GM21390 (cell line): ENCODE data around the gene TTC7B.

Experiments used
- ATAC-seq: cut with Tn5 transposase; IDR thresholded peaks from one replicate; pipeline ENCODE4 v1.9.1; 2021; ENCODE audit not compliant: unreplicated experiment

TTC7B gene

DNA sequence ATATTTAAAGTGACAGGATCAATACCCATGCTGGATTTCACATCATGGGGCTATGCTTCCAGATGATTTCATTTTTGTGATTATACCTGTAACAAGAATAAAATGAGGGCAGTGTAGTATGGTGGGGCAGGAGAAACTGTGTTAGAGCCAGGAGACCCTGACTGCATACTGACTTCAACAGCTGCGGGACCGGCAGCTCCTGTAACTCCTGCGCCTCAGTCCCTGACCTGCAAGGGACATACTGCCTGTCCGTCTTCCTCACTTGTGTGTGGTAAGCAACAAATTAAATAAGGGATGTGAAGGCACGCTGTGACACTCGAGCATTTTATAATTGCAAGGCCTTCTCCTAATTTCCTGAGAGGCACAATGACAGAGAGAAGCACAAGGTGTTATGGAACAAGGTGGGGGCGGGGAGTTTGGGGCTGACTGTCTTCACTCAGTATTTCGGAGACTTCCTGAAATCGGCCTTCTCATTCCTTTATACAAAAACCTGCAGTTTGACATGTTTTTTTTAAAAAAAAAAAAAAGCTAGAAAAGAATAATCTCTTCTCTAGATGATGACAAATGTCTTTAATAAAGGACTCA, 164.2 kb downstream of the TTC7B start:
- no peak for ATAC-seq

GRCh38 chr14:90651271-90651804, 164.9 kb downstream of the TTC7B start:
- no peak for ATAC-seq

DNA sequence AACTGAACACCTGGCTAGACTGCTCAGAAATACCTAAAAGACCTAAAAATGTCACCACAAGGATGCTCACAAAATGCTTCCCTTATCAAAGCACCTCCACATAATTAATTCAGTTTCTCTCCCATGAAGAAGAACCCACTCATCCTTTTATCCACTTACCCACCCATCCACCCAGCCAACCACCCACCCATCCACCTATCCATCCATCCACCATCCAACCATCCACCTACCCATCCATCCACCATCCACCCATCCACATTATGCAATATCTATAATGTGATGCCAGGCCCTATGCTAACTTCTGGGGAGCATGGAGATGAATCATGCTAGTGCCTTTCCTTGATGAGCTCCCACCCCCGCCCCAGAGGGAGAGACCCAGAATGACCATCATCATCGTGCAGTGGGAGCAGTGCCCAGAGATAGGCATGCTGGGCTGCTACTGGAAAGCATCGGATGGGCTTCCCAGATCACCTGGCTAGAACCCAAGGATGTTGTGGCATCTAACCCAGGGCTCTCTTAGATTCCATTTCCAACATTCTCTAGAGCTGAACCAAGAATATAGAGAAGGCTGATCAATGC, 166.6 kb downstream of the TTC7B start:
- no peak for ATAC-seq

DNA sequence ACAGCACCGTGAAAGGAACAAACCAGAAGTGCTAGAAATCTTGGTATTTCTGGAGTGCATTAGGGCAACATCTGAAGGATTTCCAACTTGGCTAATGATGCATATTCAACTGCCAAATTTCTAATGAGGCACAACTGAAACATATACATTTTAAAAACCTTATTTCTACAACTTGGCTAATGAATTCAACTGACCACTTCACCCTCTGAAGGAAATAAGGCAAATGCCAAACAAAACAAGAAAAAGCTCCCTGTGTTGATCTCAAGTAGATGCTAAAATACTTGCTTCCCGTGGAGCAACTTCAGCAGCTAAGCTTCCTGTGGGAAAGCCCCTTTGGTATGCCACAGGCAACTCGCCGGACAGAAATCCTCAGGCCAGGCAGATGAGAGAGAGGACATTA, 167.1 kb downstream of the TTC7B start:
- no peak for ATAC-seq

- ATAC-seq = no peak
Observed at GRCh38 chr14:90648421-90648820, 167.8 kb downstream of the TTC7B start.

GRCh38 chr14:90647473-90648005, 168.7 kb downstream of the TTC7B start:
- no peak for ATAC-seq

GRCh38 chr14:90645842-90646443, 170.3 kb downstream of the TTC7B start:
- no peak for ATAC-seq

DNA sequence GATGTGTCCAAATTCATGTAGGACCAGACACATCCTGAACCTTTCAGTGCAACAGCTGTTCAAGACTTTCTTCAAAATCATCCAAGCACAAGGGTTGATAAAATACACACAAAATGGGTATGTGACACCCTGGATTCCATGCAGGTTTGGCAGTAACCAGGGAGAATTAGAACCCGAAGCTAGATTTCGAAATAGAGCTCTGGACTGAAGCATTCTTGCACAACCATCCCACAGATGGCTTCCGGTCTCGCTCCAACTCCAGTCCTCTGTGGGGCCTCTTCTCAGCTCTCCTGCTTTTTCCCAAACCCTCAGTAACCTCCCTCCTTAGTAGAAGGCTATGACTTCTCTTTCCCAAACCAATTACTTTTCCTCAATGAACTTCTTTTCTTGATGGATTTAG, 171.3 kb downstream of the TTC7B start:
- no peak for ATAC-seq

DNA sequence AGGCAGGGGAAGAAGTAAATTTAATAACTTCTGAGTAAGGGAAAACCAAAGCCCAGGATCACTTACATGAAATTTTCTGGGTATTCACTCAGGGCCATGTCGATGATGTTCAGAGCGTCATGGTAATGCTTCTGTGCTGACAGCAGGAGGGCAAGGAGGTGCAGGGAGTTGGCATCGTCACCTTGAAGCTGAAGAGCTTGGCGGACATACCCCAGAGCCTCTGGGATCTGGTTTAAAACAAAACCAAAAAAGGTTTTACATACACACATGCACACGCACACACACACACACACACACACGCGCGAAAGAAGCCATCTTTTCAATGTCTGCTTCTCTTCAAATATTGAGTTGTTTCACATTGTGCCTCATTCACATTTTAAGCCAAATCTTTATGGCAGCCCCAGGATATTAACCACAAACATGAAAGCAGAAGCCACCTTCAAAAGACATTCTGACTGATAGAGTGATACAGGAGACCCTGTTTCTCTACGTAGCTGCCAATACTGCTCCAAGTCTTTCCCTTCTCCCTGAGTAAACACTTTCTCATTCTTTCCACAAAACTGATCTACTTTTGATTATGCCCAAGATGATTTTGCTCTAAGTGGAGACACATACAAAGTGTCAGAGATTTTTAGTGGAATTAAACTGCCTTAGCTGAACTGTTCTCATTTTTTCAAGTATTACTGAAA, 172.1 kb downstream of the TTC7B start:
- ATAC-seq = no peak

- no peak for ATAC-seq
Observed at GRCh38 chr14:90642244-90642717, 173.9 kb downstream of the TTC7B start.

- ATAC-seq = no peak
Observed at GRCh38 chr14:90641615-90642243, 174.5 kb downstream of the TTC7B start.

DNA sequence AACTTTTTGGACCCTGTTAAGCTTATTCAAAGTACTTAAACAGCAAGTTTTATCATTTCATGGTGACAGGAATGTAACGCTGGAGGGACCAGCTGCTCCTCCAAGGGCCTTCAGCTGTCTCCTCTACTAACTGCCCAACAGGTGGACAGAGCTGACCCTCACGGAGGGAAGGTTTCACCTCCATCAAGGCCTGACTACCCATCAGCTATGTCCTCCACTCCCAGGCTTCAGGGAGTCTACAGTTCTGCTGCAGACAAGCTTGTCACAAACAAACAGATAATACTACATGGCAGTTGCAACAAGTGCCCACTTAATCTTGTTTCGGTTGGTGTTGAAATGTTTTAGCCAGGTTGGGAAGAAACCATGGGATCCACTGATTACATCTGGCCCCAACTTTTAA, 175.1 kb downstream of the TTC7B start:
- ATAC-seq = no peak

GRCh38 chr14:90639641-90640040, 176.6 kb downstream of the TTC7B start:
- ATAC-seq = no peak

GRCh38 chr14:90632871-90633270, 183.4 kb downstream of the TTC7B start:
- ATAC-seq = no peak

- ATAC-seq = no peak
Observed at GRCh38 chr14:90632451-90632850, 183.8 kb downstream of the TTC7B start.

DNA sequence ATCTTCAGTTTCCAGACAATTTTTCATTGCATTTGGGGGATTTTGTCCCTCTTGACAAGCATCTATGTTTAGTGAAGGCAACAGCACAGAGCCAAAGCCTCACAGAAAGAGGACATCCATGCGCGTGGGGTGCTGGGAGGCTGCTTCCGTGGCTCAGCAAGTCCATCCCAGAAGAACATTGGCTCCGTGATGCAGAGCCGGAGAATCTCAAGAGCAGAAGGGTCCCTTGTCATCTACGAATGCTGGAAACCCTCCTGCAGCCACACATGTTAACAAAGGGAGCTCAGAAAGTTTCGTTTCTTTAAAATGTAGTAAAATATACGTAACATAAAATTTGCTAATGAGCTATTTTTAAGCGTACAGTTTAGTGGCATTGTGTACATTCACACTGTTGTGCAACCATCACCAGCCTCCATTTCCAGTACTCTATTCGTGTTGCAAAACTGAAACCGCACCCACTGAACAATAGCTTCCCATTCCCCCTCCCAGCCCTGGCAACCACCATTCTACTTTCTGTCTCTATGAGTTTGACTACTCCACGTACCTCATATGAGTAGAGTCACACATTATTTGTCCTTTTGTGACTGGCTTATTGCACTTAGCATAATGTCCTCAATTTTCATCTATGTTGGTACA, 185.9 kb downstream of the TTC7B start:
- no peak for ATAC-seq

DNA sequence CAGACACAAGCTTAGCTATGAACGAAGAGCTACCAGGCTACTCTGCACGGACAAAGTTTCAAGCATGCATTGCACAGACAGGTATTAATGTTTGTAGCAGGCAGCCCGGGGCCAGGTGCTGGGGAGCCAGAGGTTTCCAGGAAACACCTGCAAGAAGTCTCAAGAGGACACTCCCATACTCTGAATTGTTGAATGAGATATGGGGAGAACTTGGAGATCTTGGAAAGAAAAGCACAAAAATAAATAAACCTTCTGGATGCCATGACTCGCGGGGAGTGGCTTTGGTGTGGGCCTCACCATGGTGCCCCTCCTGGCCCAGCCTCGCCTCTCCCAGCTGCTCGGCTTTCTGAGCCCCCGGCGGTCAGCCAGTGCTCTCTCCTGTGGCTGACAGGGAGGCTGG, 186.8 kb downstream of the TTC7B start:
- ATAC-seq = no peak

DNA sequence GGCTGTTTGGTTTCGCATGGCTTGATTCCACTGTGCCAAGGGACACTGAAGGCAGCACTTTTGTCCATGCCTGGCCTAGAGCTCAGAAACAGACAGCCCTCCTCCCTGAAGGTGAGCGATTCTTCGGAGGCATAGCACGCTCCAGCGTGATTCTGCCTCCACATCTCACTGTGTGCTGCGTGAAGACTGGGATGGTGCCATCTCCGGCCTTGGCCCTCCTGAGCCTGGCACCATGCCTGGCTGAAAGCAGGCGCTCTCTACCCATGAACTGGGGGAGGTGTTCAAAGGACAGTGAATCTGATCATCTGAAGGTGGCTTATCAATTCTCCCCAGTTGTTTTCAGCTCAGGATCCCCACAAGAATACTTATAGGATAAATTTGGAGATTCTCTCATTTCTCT, 187.4 kb downstream of the TTC7B start:
- no peak for ATAC-seq

DNA sequence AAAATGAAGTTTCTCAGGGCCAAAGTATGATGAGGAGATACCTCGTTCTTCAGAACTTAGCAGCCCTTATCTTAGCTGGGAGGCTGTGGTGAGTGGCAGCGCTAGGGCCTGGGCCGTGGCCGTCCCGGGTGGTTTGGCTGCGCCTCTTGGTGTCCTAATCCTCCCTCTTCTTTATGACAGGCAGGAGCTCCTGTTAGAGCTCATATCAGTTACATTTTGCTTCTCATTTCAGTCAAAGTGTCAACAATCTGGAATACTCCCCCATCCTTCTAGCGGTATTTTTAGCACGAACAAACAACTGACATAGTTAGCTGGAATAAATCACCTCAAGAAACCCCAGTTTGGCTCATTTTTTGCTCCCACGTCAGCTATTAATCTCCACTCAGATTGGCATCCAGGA, 188.8 kb downstream of the TTC7B start:
- no peak for ATAC-seq

DNA sequence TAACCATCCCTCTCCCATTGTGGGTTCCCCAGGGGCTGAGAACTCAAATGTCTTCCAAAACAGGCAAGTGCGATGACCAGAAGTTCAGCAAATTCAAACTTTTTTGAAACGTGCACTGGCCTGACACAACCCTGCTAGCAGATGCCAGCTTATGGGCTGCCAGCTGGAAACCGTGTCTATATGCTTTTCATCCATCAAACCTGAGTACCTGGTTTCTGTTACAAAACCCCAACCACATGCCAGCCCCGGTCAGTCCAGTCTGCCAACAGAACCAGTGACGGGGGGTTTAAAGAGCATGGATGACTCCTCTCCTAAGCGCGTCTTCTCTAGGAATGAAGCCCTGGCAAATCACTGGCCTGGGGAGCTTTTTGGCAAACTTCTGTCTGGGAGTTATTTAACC, 189.7 kb downstream of the TTC7B start:
- no peak for ATAC-seq

DNA sequence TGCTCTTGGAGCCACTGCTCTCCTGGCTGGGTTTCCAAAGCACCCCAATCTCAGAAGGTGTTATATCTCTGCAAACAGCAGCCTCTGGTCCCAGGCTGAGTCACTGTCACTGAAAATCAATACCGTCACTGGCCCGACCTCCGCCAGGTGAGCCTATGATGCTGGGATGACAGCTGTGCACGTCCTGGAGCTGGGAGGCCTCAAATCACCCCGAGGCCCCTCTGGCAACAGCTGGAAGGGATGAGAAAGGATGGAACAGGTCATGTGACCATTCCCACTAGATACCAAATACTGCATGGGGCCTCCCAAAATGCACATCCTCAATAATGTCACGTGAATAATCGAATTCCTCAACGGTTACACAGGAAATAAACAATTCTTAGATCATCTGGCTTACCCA, 190.8 kb downstream of the TTC7B start:
- no peak for ATAC-seq
